Left cardiac atrium (tissue), 4 donors: ENCODE results near the gene TRABD2B. TPM values are rescaled to one million over a fixed set of nuclear protein-coding genes. Genes with fewer than 3 reads are reported as not detected.
A peak's percentile ranks its signal among the peaks of the same experiment; 100 is the strongest.

Experiments used
- ATAC-seq, 2 donors: fragments of 200-7000 bp; cut with Tn5 transposase; one replicate each; pipeline ENCODE4 v1.9.1; 2020; ENCODE audit warnings: mild to moderate bottlenecking in 2 of 2, moderate library complexity in 2 of 2
- DNase-seq: peaks from one replicate; pipeline ENCODE4 v3.0.0-alpha.2; 2020
- intact Hi-C, 2 donors: fragments of 100-400 bp; cut with DNase I; formaldehyde crosslinking; loops; one replicate each; pipeline versions ENCODE4 v1.14.1 to v1.15.1; 2022 to 2023
- long read RNA-seq: library from polyadenylated mRNA; unstranded; transcript quantifications from one replicate; pipeline ENCODE4 v2.0.0, GENCODE V29; 2021
- total RNA-seq, 2 donors: library from RNA; stranded (reverse); fragmentation: NEBNext Ultra II Directional; extraction: Animal tissue kit (Norgen Biotek cat#: 25700); gene quantifications; one replicate each; pipeline ENCODE4 v1.2.1, GENCODE V29; 2021
- donor health status: DM: no; HTN: yes; CAD: no.
- donor health status: DM: no; HTN: yes; CAD: no; lungs with severe emphysema.
- donor health status: DM: yes; HTN: yes; CAD: no.
- donor health status: Dilated cardiomyopathy.

TRABD2B gene
- total RNA-seq: 1 to 10 TPM; 6.2 to 7.6 TPM
- long read RNA-seq, partial matches to known transcripts: 0 of 2 reads
- long read RNA-seq, other reads (novel, unspliced or antisense): 2 of 2 reads

GRCh38 chr1:47997289-47998200 is at the start of gene TRABD2B:
TSS of gene TRABD2B (minus strand) at chr1:47997385.
- peak; percentile 85 for DNase-seq
- ATAC-seq: peak; percentile 74 to 81
- intact Hi-C loops: loop anchor here (5.0 to 10.0 kb wide), 2 partner anchors 65 to 213 kb away; no protein-coding TSS in a partner anchor

GRCh38 chr1:48044311-48044710 is 47.1 kb upstream of the TRABD2B start:
- intact Hi-C loops: no loop called here
- DNase-seq (no peak), ATAC-seq (no peak)

- intact Hi-C loops: no loop called here
- no peak for ATAC-seq
- DNase-seq: no peak
Observed at GRCh38 chr1:48043622-48044021, 46.4 kb upstream of the TRABD2B start.

- intact Hi-C loops: no loop called here
- DNase-seq (no peak), ATAC-seq (peak in 1 of 2 donors; percentile 7)
Observed at GRCh38 chr1:48040154-48040553, 43.0 kb upstream of the TRABD2B start.

- intact Hi-C loops: no loop called here
- ATAC-seq (peak in 1 of 2 donors; percentile 80), DNase-seq (peak; percentile 26)
Observed at GRCh38 chr1:48039088-48040054, 42.2 kb upstream of the TRABD2B start.

- intact Hi-C loops: no loop called here
- no peak for ATAC-seq
Observed at GRCh38 chr1:48038270-48038767, 41.1 kb upstream of the TRABD2B start.

GRCh38 chr1:48036710-48037355 is 39.6 kb upstream of the TRABD2B start:
- intact Hi-C loops: no loop called here

More at GRCh38 chr1:48038270-48038767, 41.1 kb upstream of the TRABD2B start:
- no peak for DNase-seq

GRCh38 chr1:48035371-48036141 is 38.4 kb upstream of the TRABD2B start:
- no peak for ATAC-seq
- DNase-seq: no peak
- intact Hi-C loops: no loop called here

More at GRCh38 chr1:48036710-48037355, 39.6 kb upstream of the TRABD2B start:
- no peak for DNase-seq
- no peak for ATAC-seq

GRCh38 chr1:48033495-48034045 is 36.4 kb upstream of the TRABD2B start:
- intact Hi-C loops: no loop called here
- ATAC-seq (no peak), DNase-seq (no peak)

GRCh38 chr1:48031676-48032075 is 34.5 kb upstream of the TRABD2B start:
- ATAC-seq: peak in 1 of 2 donors; percentile 12
- intact Hi-C loops: no loop called here
- no peak for DNase-seq

GRCh38 chr1:48030696-48031365 is 33.6 kb upstream of the TRABD2B start:
- DNase-seq: no peak
- intact Hi-C loops: no loop called here
- no peak for ATAC-seq

- DNase-seq: no peak
- intact Hi-C loops: no loop called here
- ATAC-seq: no peak
Observed at GRCh38 chr1:48030211-48030610, 33.0 kb upstream of the TRABD2B start.

- DNase-seq (no peak), ATAC-seq (no peak)
- intact Hi-C loops: no loop called here
Observed at GRCh38 chr1:48028218-48029069, 31.3 kb upstream of the TRABD2B start.

GRCh38 chr1:48027533-48027835 is 30.3 kb upstream of the TRABD2B start:
- no peak for ATAC-seq
- intact Hi-C loops: no loop called here

GRCh38 chr1:48026701-48027532 is 29.7 kb upstream of the TRABD2B start:
- intact Hi-C loops: no loop called here
- no peak for ATAC-seq
- no peak for DNase-seq

More at GRCh38 chr1:48027533-48027835, 30.3 kb upstream of the TRABD2B start:
- no peak for DNase-seq

GRCh38 chr1:48026275-48026674 is 29.1 kb upstream of the TRABD2B start:
- no peak for ATAC-seq
- intact Hi-C loops: no loop called here
- DNase-seq: no peak
